Duodenal mucosa (tissue), 2 donors: ENCODE results near the gene OPA1.

Experiments
- H3K27ac ChIP-seq: one replicate; pipeline ENCODE4 v1.7.0; 2013; ENCODE audit warnings: low read depth, low read length
- H3K27me3 ChIP-seq, 2 donors: one replicate each; pipeline ENCODE4 v1.7.0; 2013; ENCODE audit warnings: low read length in 2 of 2, control low read depth in 1 of 2; ENCODE audit not compliant: insufficient read depth in 2 of 2, control insufficient read depth in 1 of 2
- H3K36me3 ChIP-seq, 2 donors: one replicate each; pipeline ENCODE4 v1.7.0; 2013; ENCODE audit warnings: low read length in 2 of 2, control low read depth in 1 of 2; ENCODE audit not compliant: insufficient read depth in 2 of 2, control insufficient read depth in 1 of 2
- H3K4me1 ChIP-seq, 2 donors: one replicate each; pipeline ENCODE4 v1.7.0; 2013; ENCODE audit warnings: low read length in 2 of 2, control low read depth in 1 of 2; ENCODE audit not compliant: insufficient read depth in 2 of 2, control insufficient read depth in 1 of 2
- H3K4me3 ChIP-seq, 2 donors: one replicate each; pipeline ENCODE4 v1.7.0; 2013; ENCODE audit warnings: low read length in 2 of 2, low read depth in 1 of 2
- H3K9ac ChIP-seq, 2 donors: one replicate each; pipeline ENCODE4 v1.7.0; 2013; ENCODE audit warnings: low read length in 2 of 2, low read depth in 1 of 2
- H3K9me3 ChIP-seq, 2 donors: one replicate each; pipeline ENCODE4 v1.7.0; 2013; ENCODE audit warnings: low read length in 2 of 2, control low read depth in 1 of 2; ENCODE audit not compliant: control insufficient read depth in 1 of 2

Gene OPA1

DNA sequence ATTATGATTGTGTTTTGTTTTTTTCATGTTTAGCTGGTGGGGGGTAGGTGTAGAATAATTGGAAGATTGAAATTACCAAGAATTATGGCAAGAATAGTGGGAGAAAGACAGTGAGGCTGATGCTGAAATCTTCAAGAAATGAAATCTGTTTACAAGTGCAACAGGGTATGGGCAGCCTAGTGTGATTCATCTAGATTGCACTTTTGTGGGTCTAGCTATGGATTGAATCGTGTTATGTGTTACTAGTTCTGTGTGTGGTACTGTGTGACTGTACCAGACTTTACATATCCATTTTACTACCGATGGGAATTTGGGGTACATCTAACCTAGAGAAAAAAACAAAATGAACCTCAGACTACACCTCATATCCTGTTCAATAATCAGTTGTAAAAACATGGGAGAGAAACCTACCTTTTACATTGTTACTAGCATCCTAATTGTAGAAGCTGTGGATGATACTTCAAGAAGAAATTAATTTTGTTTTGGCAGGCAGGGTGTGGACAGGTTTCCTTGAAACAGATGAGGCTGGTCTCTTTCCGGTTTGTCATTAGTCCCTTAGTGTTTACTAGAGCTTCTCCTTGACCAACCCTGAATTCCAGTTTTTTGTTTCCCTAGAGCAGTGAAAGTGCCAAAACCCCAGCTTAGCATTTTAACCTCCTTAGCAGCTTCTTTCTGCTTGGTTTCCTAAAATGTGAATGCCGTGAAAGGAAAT, 47.9 kb downstream of the OPA1 start:
- Histone ChIP-seq H3K4me1 (no peaks in the 10 kb centered on the region), H3K36me3 (peaks cover 28 to 63% of the 10 kb centered on the region in 2 donors), H3K9me3 (no peaks in the 10 kb centered on the region), H3K4me3 (no peak overlapping the region), H3K9ac (no peak overlapping the region), H3K27ac (no peak overlapping the region), H3K27me3 (no peaks in the 10 kb centered on the region)

DNA sequence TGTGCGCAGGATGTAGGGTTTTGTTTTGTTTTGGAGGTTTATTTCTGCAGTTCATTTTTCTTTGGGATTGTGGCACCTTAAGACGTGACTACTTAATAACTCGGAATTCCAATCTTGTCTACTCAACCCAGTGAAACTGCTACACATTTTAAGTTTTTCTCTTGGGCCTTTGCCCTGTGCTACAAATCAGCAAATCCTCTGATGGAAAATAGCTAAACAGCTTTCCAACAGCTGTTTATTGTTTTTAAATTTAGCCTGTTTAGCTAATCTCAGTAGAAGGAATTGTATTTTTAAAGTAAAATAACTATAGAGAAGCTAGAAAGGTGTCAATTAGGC, 48.4 kb downstream of the OPA1 start:
- Histone ChIP-seq H3K27me3 (no peaks in the 10 kb centered on the region), H3K36me3 (peaks cover 28 to 66% of the 10 kb centered on the region in 2 donors), H3K9me3 (no peaks in the 10 kb centered on the region), H3K4me1 (no peaks in the 10 kb centered on the region), H3K9ac (no peak overlapping the region), H3K4me3 (no peak overlapping the region), H3K27ac (no peak overlapping the region)

DNA sequence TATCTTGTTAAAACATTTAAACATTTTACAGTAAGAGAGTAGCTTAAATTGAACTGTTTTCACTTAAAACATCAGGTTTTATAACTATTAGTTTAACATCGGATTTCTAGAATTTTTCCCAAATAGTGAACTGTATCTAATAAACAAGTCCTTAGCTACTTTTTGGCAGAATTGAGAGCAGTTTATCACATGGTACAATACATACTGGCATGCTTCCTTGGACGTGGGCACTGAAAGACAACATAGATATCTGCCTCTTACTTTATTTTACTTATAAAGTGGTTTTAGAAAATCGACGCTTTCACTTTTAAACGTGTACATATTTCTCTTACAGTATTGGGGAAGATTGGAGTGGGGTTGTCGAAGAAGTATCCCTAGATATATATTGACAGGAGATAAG, 52.8 kb downstream of the OPA1 start:
- Histone ChIP-seq H3K27me3 (no peaks in the 10 kb centered on the region), H3K9ac (no peak overlapping the region), H3K4me3 (no peak overlapping the region), H3K4me1 (no peaks in the 10 kb centered on the region), H3K27ac (no peak overlapping the region), H3K36me3 (peaks cover 29 to 67% of the 10 kb centered on the region in 2 donors), H3K9me3 (no peaks in the 10 kb centered on the region)

DNA sequence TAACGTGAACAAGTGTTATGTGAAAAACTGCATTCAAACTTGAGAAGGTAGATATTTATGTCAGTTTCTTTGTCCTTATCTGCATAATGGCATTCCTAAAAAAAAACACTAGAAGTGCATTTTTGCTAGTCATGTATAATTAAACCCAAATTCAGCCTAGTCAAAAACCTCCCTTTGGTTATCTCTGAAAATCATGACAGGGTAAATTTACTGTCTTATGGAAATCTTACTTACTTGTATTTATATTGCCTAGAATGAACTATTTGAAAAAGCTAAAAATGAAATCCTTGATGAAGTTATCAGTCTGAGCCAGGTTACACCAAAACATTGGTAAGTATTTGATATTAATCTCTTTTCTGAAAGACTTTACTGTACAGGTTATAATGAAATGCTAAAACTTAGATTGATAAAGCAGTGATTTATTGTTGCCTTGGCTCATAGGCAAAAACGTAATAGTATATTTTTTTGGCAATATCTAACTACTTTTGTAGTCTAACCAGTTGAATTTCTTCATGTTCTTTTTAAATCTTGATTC, 55.6 kb downstream of the OPA1 start:
- Histone ChIP-seq H3K27me3 (no peaks in the 10 kb centered on the region), H3K9me3 (no peaks in the 10 kb centered on the region), H3K36me3 (peaks cover 34 to 57% of the 10 kb centered on the region in 2 donors), H3K9ac (no peak overlapping the region), H3K4me1 (no peaks in the 10 kb centered on the region), H3K27ac (no peak overlapping the region), H3K4me3 (no peak overlapping the region)

DNA sequence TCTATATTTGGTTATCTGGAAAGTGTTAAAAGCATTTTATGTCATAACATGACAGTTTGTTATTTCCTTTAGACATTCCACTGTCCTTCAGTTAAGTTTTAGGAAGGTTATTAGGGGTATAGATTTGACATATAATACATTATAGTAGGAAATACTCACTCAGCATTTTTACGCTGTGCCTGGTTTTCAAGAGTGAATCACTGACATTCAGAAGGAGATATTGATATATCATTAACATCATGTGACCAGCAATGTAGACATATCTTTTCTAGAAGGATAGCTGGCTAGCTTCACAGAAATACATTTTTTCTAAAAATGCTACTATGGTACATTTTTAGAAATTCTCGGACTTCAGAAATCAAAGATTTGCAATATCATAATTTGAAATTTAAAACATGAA, 57.6 kb downstream of the OPA1 start:
- Histone ChIP-seq H3K4me1 (no peaks in the 10 kb centered on the region), H3K9me3 (no peaks in the 10 kb centered on the region), H3K36me3 (peaks cover 32 to 46% of the 10 kb centered on the region in 2 donors), H3K4me3 (no peak overlapping the region), H3K27me3 (no peaks in the 10 kb centered on the region), H3K27ac (no peak overlapping the region), H3K9ac (no peak overlapping the region)

DNA sequence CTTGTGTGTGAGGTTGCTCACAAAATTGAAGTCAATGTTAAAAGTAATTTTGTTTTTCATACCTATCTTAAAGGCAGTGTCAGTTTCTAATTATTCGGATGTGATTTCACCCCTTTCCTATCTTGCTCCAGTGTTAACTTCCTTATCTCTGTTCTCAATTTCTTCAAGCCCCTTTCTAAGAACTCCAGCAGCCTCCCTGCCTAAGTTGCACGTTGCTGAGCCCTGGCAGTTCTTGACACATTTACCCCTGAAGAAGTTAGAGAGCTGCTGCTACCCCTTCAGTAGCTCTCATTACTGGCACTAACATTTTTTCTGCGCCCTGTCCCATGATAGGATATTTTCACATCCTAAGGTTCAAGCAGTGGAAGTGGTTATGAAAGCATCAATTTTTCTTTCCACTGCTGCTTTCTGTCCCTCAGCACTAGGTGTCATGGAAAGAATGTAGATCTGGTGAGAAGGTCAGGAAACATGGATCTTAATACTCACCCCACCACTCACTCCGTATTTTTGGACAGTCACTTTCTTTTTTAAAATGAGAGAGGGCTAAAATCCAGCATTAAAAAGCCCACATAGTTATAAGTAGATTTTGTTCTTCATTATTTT, 62.9 kb downstream of the OPA1 start:
- H3K9ac ChIP-seq, result no peak overlapping the region
- H3K27ac ChIP-seq, result no peak overlapping the region
- H3K36me3 ChIP-seq, result peaks cover 30 to 49% of the 10 kb centered on the region in 2 donors
- H3K9me3 ChIP-seq, result no peaks in the 10 kb centered on the region
- H3K4me3 ChIP-seq, result no peak overlapping the region
- no peaks in the 10 kb centered on the region for H3K27me3 ChIP-seq
- H3K4me1 ChIP-seq, result no peaks in the 10 kb centered on the region

DNA sequence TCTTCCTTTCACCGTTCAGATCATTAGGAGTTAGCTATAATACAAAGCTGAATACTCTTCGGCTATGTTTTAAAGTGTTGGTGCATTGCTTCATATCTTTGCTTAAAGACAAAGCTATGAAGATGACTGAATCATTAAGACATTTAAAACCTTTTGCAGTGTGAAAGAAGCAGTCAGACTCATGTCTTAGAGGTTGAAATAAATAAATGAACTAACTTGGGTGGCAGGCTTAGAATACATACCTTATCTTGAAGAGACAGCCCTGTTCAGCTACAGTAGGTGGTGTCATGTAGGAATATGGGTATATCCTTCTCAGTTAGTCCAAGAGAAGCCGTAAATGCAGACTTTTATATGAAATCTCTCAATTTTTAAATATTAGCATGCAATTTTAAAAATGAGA, 63.4 kb downstream of the OPA1 start:
- Histone ChIP-seq H3K4me1 (no peaks in the 10 kb centered on the region), H3K27ac (no peak overlapping the region), H3K27me3 (no peaks in the 10 kb centered on the region), H3K9me3 (no peaks in the 10 kb centered on the region), H3K4me3 (no peak overlapping the region), H3K9ac (no peak overlapping the region), H3K36me3 (peaks cover 30 to 51% of the 10 kb centered on the region in 2 donors)

DNA sequence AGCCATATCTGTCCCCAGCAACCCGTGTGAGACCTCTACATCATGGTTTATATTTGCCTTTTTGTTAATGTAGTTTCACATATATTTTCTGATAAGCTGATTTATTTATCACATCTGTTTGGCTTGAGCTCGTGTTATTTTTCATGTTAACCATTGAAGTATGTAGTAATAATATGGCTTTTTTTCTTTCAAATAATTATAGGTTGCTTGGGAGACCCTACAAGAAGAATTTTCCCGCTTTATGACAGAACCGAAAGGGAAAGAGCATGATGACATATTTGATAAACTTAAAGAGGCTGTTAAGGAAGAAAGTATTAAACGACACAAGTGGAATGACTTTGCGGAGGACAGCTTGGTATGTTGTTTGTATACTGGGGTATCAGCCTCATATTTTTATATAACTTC, 63.9 kb downstream of the OPA1 start:
- Histone ChIP-seq H3K9ac (no peak overlapping the region), H3K9me3 (no peaks in the 10 kb centered on the region), H3K4me1 (no peaks in the 10 kb centered on the region), H3K4me3 (no peak overlapping the region), H3K27ac (no peak overlapping the region), H3K27me3 (no peaks in the 10 kb centered on the region), H3K36me3 (peaks cover 30 to 51% of the 10 kb centered on the region in 2 donors)

DNA sequence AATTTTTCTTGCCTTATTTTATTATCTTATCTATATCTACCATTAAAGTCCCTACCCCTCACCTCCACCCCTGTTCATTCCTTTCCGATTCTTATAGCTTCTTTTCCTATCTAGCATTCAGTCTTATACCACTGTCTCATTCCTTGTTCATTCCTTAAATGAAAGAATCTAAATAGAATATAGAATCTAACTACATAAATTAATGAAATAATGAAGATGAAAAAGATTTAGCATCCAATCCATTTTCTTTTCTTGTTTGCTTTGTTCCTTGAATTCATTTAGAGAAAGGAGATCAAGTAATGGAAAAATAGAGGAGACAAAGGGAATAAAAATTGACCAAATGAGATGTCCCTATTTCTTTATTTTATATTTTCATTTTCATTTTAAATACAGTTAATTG, 67.2 kb downstream of the OPA1 start:
- H3K9ac ChIP-seq, result no peak overlapping the region
- H3K4me1 ChIP-seq, result no peaks in the 10 kb centered on the region
- H3K4me3 ChIP-seq, result no peak overlapping the region
- no peak overlapping the region for H3K27ac ChIP-seq
- no peaks in the 10 kb centered on the region for H3K9me3 ChIP-seq
- peaks cover 17 to 55% of the 10 kb centered on the region in 2 donors for H3K36me3 ChIP-seq
- no peaks in the 10 kb centered on the region for H3K27me3 ChIP-seq

DNA sequence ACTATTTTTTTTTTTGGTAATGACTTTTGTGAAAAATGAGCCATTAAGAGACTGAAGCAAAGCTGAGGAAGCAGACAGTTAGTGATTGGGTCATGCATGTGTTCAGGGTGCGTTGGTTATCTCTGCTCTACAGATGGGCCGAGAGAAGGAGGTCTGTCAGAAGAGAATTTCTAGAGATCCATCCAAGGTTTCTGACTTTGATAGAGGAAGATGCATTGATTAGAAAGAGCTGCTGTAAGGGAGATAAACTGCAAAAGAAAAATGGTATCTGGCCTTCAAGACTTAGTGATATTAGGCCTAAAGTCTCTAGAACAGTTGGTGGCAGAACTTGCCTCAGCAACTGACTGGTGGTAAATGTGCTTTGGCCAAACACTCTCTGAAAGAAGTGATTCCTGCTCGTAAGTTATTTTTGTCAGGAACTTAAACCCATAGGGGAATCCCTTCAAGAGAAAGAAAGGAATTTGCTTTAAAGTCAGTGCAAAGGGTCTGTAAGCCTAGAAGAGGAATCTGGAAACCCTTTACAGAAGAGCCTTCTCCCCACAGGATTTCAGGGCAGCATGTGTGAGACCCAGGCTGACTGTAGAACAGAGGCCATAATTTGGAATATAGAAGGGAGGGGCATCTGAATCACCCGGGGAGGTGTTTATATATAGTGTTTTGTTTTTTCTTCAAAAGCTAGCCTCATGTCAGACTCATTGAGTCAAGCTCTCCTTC, 67.8 kb downstream of the OPA1 start:
- Histone ChIP-seq H3K4me3 (no peak overlapping the region), H3K9ac (no peak overlapping the region), H3K4me1 (no peaks in the 10 kb centered on the region), H3K27ac (no peak overlapping the region), H3K9me3 (no peaks in the 10 kb centered on the region), H3K27me3 (no peaks in the 10 kb centered on the region), H3K36me3 (peaks cover 17 to 52% of the 10 kb centered on the region in 2 donors)
